Cardiac fibroblast (primary cell): ENCODE data around the gene KRAS.

ENCODE experiments used
- DNase-seq, 2 donors: peaks; one replicate each; pipeline versions ENCODE4 v3.0.0 to v3.0.0-alpha.2; 2010; ENCODE audit warnings: low read depth in 2 of 2
- H3K4me3 ChIP-seq, 2 donors: replicated peaks in 1 of 2; 1 replicate in 1 of 2; 2 replicates in 1 of 2; pipeline ENCODE4 v1.5.1; 2011; ENCODE audit warnings: low read depth in 2 of 2, low read length in 2 of 2, mild to moderate bottlenecking in 2 of 2, moderate library complexity in 1 of 2
- TF ChIP-seq, protein P1 (sequence below): IDR thresholded peaks from one replicate; pipeline ENCODE4 v1.5.1; 2011; ENCODE audit warnings: low read depth, mild to moderate bottlenecking, low read length, inconsistent platforms

Gene KRAS

DNA sequence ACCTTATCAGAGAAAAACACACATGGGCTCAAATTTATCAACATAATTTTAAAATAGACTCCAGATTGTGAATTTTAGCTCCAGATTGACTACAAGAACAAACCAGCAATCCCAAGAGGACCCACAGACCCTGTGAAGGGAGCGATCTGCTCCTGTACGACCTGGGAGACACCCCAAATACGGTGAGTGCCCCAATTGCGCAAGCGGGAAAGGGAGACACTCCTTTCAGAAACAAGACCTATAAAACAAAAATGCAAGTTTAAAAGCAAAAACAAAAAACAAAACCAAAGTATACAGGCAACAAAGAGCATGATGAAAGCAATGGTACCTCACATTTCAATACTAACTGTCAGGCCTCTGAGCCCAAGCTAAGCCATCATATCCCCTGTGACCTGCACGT, 87.9 kb downstream of the KRAS start:
- no peak overlapping the region for H3K4me3 ChIP-seq
- DNase-seq = no peak
- TF ChIP-seq, protein P1, sequence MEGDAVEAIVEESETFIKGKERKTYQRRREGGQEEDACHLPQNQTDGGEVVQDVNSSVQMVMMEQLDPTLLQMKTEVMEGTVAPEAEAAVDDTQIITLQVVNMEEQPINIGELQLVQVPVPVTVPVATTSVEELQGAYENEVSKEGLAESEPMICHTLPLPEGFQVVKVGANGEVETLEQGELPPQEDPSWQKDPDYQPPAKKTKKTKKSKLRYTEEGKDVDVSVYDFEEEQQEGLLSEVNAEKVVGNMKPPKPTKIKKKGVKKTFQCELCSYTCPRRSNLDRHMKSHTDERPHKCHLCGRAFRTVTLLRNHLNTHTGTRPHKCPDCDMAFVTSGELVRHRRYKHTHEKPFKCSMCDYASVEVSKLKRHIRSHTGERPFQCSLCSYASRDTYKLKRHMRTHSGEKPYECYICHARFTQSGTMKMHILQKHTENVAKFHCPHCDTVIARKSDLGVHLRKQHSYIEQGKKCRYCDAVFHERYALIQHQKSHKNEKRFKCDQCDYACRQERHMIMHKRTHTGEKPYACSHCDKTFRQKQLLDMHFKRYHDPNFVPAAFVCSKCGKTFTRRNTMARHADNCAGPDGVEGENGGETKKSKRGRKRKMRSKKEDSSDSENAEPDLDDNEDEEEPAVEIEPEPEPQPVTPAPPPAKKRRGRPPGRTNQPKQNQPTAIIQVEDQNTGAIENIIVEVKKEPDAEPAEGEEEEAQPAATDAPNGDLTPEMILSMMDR = no peak

DNA sequence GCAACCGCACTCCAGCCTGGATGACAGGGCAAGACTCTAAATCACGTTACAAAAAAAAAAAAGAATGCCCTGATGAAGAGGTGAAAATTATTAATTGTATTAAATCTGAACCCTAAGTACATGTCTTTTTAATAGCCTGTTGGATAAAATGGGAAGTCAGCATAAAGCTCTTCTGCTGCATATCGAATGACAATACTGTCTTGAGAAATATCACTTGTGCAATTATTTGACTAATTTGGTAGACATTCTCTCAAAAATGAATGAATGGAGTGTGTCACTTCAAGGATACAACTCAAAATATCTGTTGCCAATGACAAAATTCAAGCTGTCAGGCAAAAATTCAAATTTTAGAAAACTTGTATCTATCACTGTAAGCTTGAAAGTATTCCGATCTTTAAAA, 94.7 kb downstream of the KRAS start:
- TF ChIP-seq, protein P1 = no peak
- no peak overlapping the region for H3K4me3 ChIP-seq
- DNase-seq = no peak

DNA sequence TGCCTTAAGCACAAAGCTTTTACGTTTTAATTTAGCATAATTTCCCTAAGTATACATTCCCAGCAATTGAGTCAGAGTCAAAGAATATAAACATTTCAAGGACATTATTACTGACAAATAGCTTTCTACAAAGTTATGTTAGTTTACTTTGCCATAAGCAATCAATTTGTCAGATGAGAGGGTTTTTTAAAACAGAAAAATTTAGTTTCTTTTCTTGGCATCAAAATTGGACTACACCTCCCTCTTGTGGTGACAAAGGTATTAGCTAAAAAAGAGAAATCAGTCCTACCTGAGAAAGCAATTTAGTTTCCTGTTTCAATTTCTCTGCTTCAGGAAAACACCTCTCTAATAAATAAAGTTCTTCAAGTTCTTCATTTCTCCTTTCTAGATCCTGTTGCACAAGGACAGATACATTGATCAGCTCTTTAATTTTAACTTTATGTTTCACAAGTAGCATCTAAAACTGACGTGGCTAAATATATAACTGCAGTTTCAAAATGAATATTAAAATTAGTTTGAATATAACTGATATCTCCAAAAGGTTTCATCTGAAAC, 95.6 kb downstream of the KRAS start:
- DNase-seq = peak; percentile 42 to 57
- no peak overlapping the region for H3K4me3 ChIP-seq
- TF ChIP-seq, protein P1 = peak; percentile 66
